ENCODE data around the gene TSPAN16. TPM values are rescaled to one million over a fixed set of nuclear protein-coding genes. Genes with fewer than 3 reads are reported as not detected.

TSPAN16 gene
- total and polyA plus RNA-seq, 2 of the 13 experiments (the other 11 are each of a cell fraction or from before 2014, with no cell fraction given) = not detected

GRCh38 chr19:11252665-11253355 is 43.1 kb upstream of the TSPAN16 start:
- Histone ChIP-seq H3K79me2 (ENCODE audit: insufficient read depth, low read length) (no peaks in the 10 kb centered on the region), H2AFZ (ENCODE audit: low read length) (no peak overlapping the region), H3K27me3 (ENCODE audit: control insufficient read depth in 1 of 2, insufficient read depth in 2 of 2, low read length in 2 of 2) (no peaks in the 10 kb centered on the region), H3K4me3 (replicated peaks in 1 of 3; ENCODE audit: insufficient read depth in 1 of 3, low read depth in 2 of 3, low read length in 3 of 3) (no peak overlapping the region), H3K9me3 (ENCODE audit: low read length) (no peaks in the 10 kb centered on the region), H4K20me1 (ENCODE audit: insufficient read depth, low read length) (peaks cover 4% of the 10 kb centered on the region; the same call in 1 of the 2 replicates), H3K4me1 (ENCODE audit: insufficient read depth, low read length) (peaks cover 11% of the 10 kb centered on the region), H3K4me2 (ENCODE audit: low read depth, low read length) (no peak overlapping the region), H3K36me3 (replicated peaks in 1 of 2; ENCODE audit: control insufficient read depth in 1 of 2, insufficient read depth in 2 of 2, low read length in 2 of 2) (peaks cover 5 to 19% of the 10 kb centered on the region in 2 experiments; a peak in 4 of 5 replicates), H3K9ac (ENCODE audit: insufficient read depth, low read depth, low read length) (no peak overlapping the region), H3K27ac (ENCODE audit: extremely low read length, insufficient read depth, low read length) (no peak overlapping the region)
- ATAC-seq (no peak), DNase-seq (ENCODE audit: low spot score) (no peak), FAIRE-seq (no peak)
- no TSS peak for BruUV-seq (replicated peaks)
- in situ Hi-C loops (cut with HindIII; ENCODE audit: extremely low pct_ligation_motif_present, low pct_unique_long_range_greater_than_20kb) = no loop called here
- ChIA-PET POLR2A (no interaction called here), CTCF (ENCODE audit: low intra/inter-chr PET ratio, low total read pairs) (no interaction called here)
- 97% methylated on average over 16 of the region's 19 CpGs for WGBS (ENCODE audit: low lambda C conversion rate)
- TF ChIP-seq KDM2A (CRISPR knock-in tag; IDR thresholded peaks at IDR 0.05; ENCODE audit: borderline replicate concordance, low read depth) (no peak), PRPF4 (IDR thresholded peaks at IDR 0.05; ENCODE audit: low read depth, low read length, poor library complexity, severe bottlenecking) (no peak), SP4 (CRISPR knock-in tag; IDR thresholded peaks at IDR 0.05) (no peak), BRD4 (CRISPR knock-in tag; IDR thresholded peaks at IDR 0.05) (no peak), PRMT3 (CRISPR knock-in tag; IDR thresholded peaks at IDR 0.05; ENCODE audit: borderline replicate concordance, low read depth) (no peak), MYNN (CRISPR knock-in tag; IDR thresholded peaks at IDR 0.05; ENCODE audit: low read depth) (no peak), MBD4 (IDR thresholded peaks at IDR 0.05; ENCODE audit: borderline replicate concordance, low read length) (no peak), HMGA1 (CRISPR knock-in tag; conservative IDR thresholded peaks at IDR 0.05) (no peak), ZNF18 (CRISPR knock-in tag; IDR thresholded peaks at IDR 0.05; ENCODE audit: insufficient replicate concordance) (no peak), YEATS4 (CRISPR knock-in tag; IDR thresholded peaks at IDR 0.05; ENCODE audit: borderline replicate concordance) (no peak), IRF1 (CRISPR knock-in tag; IDR thresholded peaks at IDR 0.05; ENCODE audit: low read depth) (no peak), HMG20A (CRISPR knock-in tag; IDR thresholded peaks at IDR 0.05; ENCODE audit: borderline replicate concordance) (no peak), ADNP (CRISPR knock-in tag; IDR thresholded peaks at IDR 0.05) (no peak), BRCA1 (CRISPR knock-in tag; IDR thresholded peaks at IDR 0.05) (no peak), PAWR (CRISPR knock-in tag; IDR thresholded peaks at IDR 0.05; ENCODE audit: borderline replicate concordance) (no peak), ZNF569 (CRISPR knock-in tag; IDR thresholded peaks at IDR 0.05; ENCODE audit: borderline replicate concordance) (no peak), CERS6 (CRISPR knock-in tag; IDR thresholded peaks at IDR 0.05) (no peak), MED8 (CRISPR knock-in tag; IDR thresholded peaks at IDR 0.05; ENCODE audit: insufficient replicate concordance) (no peak), SOX13 (IDR thresholded peaks at IDR 0.05) (no peak), SOX13 (CRISPR knock-in tag; conservative IDR thresholded peaks at IDR 0.05 in 1 of 2, IDR thresholded peaks at IDR 0.05 in 1 of 2) (no peak)
- TF ChIP-seq, protein P1, sequence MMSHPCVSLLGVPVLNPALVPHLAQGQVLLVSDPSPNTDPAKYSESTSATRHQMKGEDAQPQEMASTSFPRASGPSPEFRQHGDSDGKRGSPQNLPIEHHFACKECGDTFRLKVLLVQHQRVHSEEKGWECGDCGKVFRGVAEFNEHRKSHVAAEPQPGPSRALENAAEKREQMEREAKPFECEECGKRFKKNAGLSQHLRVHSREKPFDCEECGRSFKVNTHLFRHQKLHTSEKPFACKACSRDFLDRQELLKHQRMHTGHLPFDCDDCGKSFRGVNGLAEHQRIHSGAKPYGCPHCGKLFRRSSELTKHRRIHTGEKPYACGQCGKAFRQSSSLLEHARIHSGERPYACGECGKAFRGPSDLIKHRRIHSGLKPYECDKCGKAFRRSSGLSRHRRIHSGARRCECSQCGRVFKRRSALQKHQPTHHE (CRISPR knock-in tag; IDR thresholded peaks at IDR 0.05; ENCODE audit: borderline replicate concordance) = no peak
- intact Hi-C loops (cut with micrococcal nuclease; ENCODE audit: unreplicated experiment) = no loop called here
